GM12864 (cell line): ENCODE results near the gene CCDC33.

Experiments used
- DNase-seq: peaks from one replicate; pipeline ENCODE4 v3.0.0-alpha.2; 2011; ENCODE audit warnings: low read depth
- H3K4me3 ChIP-seq: 2 replicates; pipeline ENCODE4 v1.5.1; 2011; ENCODE audit warnings: mild to moderate bottlenecking, low read depth, low read length, control low read depth
- TF ChIP-seq, protein P1 (sequence below): IDR thresholded peaks from 2 replicates; pipeline ENCODE4 v1.5.1; 2011; ENCODE audit warnings: low read depth, mild to moderate bottlenecking, moderate library complexity, low read length, control low read depth, inconsistent platforms; ENCODE audit errors: missing control alignments

CCDC33 gene

GRCh38 chr15:74324714-74325113 is 88.6 kb downstream of the CCDC33 start:
- H3K4me3 ChIP-seq: no peak overlapping the region
- TF ChIP-seq, protein P1, sequence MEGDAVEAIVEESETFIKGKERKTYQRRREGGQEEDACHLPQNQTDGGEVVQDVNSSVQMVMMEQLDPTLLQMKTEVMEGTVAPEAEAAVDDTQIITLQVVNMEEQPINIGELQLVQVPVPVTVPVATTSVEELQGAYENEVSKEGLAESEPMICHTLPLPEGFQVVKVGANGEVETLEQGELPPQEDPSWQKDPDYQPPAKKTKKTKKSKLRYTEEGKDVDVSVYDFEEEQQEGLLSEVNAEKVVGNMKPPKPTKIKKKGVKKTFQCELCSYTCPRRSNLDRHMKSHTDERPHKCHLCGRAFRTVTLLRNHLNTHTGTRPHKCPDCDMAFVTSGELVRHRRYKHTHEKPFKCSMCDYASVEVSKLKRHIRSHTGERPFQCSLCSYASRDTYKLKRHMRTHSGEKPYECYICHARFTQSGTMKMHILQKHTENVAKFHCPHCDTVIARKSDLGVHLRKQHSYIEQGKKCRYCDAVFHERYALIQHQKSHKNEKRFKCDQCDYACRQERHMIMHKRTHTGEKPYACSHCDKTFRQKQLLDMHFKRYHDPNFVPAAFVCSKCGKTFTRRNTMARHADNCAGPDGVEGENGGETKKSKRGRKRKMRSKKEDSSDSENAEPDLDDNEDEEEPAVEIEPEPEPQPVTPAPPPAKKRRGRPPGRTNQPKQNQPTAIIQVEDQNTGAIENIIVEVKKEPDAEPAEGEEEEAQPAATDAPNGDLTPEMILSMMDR: no peak

GRCh38 chr15:74326746-74327145 is 90.6 kb downstream of the CCDC33 start:
- DNase-seq: no peak
- H3K4me3 ChIP-seq: no peak overlapping the region
- TF ChIP-seq, protein P1: no peak

More at GRCh38 chr15:74324714-74325113, 88.6 kb downstream of the CCDC33 start:
- no peak for DNase-seq

DNA sequence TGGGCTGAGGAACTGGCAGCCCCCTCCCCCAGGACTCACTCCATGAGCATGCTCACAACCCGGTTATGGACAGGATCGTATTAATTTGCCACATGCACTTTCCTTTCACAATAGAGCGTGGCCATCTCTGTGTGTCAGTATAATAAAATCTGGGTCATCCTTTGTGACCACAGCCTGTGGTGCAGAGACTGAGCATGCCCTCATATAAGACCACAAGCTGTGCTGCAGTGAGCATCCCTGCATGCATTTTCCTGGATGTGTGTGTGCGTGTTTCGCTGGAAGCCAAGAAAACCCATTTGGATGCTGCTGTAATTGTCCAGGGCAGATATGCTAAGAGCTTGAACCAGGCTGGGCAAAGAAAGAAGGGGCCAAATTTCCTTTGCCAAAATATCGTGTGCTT is 91.6 kb downstream of the CCDC33 start:
- TF ChIP-seq, protein P1: no peak
- no peak overlapping the region for H3K4me3 ChIP-seq
- no peak for DNase-seq

DNA sequence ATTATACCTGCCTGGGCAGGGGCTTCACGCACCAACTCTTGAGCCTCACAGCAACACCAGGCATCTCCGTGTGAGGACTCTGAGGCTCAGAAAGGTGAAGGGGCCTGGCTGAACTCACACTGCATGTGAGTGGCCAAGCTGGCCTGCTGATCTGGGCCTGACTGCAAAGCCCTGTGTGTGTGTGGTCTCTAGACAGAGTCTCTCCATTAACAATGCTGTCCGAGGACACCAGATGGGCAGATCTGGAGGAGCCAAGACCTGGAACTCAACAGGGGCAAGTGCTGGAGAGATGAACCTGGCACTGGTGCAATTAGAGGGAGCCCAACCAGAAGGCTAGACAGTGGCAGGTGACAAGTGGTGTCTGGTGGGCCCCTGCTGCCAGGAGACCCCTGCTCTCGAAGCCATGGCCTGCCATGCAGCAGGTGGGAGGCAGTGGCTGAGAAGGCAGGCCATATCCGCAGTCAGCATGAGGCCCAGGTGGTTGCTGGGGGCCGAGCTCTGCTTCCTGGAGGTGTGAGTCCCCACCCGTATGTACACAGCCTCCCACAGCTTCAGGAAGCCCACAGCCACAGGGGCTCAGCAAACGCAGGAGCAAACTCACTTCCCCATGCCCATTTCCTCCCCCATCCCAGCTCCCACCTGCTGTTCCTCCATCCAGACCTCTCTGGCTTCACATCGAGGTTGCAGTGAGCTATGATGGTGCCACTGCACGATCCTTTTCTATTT is 92.4 kb downstream of the CCDC33 start:
- TF ChIP-seq, protein P1: no peak
- H3K4me3 ChIP-seq: no peak overlapping the region
- DNase-seq: no peak

- TF ChIP-seq, protein P1: no peak
- no peak for DNase-seq
- no peak overlapping the region for H3K4me3 ChIP-seq
Measured at GRCh38 chr15:74330861-74331408, 94.8 kb downstream of the CCDC33 start.

- DNase-seq: no peak
- TF ChIP-seq, protein P1: no peak
- no peak overlapping the region for H3K4me3 ChIP-seq
Measured at GRCh38 chr15:74332011-74332410, 95.9 kb downstream of the CCDC33 start.

- DNase-seq: no peak
- H3K4me3 ChIP-seq: no peak overlapping the region
- TF ChIP-seq, protein P1: no peak
Measured at GRCh38 chr15:74332611-74333010, 96.5 kb downstream of the CCDC33 start.
